Midbrain (tissue), 1 donor: ENCODE data around the gene SULT1A2.
"Not testable (repeated sequence)": the region's sequence is repeated elsewhere in the genome, so short reads cannot be mapped to it uniquely, and the experiment has no call there.

ENCODE experiments used
- DNase-seq: peaks from one replicate; lab custom pipeline; 2025; lab: John Stamatoyannopoulos, UW

Gene SULT1A2

DNA sequence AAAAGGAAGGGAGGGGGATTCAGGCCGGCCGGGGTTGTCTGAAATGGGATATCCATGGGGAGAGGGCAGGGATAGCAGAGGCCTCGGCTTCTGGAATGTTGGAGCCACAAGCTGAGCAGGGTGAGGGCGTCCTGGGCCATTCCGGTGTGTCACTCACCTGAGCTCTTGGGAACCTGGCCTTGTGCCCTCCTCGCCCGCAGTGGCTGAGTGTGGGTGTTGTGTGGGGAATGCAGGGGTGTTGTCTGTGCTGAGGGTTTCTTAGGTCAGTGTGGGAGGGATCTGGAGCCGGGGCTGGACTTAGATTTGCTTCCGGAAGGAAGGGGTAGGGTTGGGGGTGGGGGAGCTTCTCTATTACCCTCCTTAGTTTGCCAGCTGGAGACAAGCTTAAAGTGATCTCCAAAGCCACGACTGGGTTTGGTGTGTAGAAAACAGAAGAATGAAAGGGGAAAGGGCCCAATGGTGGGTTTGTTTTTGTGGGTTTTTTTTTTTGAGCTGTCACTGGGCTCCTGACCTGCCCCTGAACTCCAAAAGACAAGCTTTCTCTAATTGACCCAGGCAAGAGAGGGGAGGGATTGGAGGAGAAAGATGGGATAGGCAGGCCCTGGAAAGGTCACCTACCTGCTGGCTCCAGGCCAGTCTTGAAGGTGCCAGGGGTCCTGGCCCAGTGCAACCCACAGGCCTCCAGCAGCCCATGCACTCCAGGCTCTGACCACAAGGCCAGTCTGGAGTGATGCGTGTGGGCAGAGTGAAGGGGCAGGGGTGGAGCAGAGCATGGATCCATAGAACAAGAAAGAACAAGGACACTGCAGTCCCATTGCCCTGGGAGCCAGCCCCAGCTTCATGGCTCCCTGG lies at the start of gene SULT1A2:
Gene SULT1A2 (minus strand): TSS at position 211 of the 852 bp plus-strand sequence. CDS start 1,120 bp downstream, outside the sequence.
- DNase-seq: no peak

GRCh38 chr16:28639959-28640358 lies 43.1 kb upstream of the SULT1A2 start:
- not testable (repeated sequence) for DNase-seq

DNA sequence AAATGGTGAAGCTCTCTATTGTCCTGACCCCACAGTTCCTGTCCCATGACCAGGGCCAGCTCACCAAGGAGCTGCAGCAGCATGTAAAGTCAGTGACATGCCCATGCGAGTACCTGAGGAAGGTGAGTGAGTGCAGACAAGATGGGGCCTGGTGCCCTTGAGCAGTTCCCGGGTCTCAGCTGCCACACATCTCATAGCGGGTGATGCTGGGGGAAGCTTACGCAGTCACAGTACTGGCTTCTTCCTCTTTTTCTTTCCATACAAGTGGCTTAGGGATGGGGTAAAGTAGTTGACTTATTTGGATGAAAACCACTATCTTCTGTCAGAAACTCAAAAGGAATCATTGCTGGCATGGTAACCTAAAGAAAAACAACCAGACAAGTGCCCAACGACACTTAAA lies 41.5 kb upstream of the SULT1A2 start:
- not testable (repeated sequence) for DNase-seq

DNA sequence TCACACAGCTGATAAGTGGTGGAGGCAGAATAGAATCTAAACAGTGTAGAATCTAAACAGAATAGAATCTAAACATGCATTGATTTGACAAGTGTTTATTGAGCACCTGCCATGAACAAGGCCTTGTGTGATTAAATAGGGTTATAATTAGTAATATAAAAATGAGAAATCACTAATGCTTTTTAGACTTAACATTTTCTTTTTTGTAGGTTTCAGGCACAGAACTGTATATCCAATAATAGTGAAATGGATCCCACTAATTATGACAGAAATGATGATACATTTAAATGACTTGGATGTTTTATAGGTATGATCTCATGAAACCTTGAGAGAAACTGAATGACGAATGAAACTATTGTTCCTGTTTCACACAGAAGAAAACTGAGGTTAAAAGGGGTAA lies 40.9 kb upstream of the SULT1A2 start, which contains the start of gene NPIPB8:
Gene NPIPB8 (plus strand): TSS at position 301 of the 400 bp plus-strand sequence. CDS start 296 bp downstream, outside the sequence.
- not testable (repeated sequence) for DNase-seq

GRCh38 chr16:28636093-28636823 lies 39.4 kb upstream of the SULT1A2 start:
- DNase-seq: not testable (repeated sequence)

DNA sequence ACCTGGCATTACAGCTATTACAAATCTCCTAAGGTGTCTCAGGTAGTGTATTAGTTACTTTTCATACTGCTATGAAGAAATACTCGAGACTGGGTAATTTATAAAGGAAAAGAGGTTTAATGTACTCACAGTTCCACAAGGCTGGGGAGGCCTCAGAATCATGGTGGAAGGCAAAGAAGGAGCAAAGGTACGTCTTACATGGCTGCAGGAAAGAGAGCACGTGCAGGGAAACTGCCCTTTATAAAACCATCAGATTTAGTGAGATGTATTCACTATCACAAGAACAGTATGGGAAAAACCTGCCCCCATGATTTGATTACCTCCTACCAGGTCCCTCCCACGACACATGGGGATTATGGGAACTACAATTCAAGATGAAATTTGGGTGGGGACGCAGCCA lies 34.1 kb upstream of the SULT1A2 start:
- not testable (repeated sequence) for DNase-seq

GRCh38 chr16:28623172-28623711 lies 26.4 kb upstream of the SULT1A2 start:
- DNase-seq: peak; percentile 6

- DNase-seq: not testable (repeated sequence)
Observed at GRCh38 chr16:28622532-28623171, 25.8 kb upstream of the SULT1A2 start.

DNA sequence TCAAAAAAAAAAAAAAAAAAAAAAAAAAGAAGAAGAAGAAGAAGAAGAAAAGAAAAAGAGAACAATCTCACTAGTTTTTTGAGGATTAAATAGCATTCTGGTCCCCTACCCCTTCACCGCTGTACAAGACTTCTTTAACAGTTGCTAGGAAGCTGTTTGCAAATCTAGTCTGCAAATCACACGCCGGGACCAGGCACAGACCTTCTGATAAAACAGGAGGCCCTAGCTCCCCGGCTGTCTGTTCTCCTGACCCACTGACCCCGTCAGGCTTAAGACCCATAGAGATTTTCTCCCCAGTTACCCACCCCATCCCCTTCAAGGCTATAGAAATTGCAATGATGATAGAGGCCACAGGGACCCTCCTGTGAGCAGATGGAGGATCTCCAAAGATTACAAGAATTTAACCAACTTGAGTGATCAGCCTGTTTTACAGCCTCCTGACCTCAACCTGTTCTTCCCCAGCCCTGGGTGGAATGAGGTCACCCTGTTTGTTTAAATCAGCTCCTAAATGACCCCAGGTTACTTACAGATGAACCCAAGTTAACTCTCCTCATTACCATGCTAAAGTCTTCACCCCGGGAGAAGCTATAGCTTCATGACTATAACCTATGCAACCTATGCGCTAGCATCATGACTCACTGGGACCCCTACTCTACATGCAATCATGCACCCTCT lies 24.8 kb upstream of the SULT1A2 start:
- no peak for DNase-seq

DNA sequence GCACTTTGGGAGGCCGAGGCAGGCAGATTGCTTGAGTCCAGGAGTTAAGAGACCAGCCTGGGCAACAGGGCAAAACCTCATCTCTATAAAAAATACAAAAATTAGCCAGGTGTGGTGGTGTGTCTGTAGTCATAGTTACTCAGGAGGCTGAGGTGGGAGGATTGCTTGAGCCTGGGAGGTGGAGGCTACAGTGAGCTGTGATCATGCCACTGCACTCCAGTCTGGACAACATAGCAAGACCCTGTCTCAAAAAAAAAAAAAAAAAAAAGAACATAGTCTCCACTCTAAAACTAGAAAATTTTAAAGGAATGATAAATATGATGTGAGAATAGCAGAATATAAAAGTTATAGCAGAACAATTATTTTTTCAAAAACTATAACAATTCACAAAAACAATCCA lies 23.5 kb upstream of the SULT1A2 start:
- not testable (repeated sequence) for DNase-seq

- no peak for DNase-seq
Observed at GRCh38 chr16:28617874-28618273, 21.0 kb upstream of the SULT1A2 start.

- DNase-seq: no peak
Observed at GRCh38 chr16:28616636-28617035, 19.8 kb upstream of the SULT1A2 start.

- DNase-seq: not testable (repeated sequence)
Observed at GRCh38 chr16:28616224-28616577, 19.4 kb upstream of the SULT1A2 start.

GRCh38 chr16:28615486-28616223 lies 18.8 kb upstream of the SULT1A2 start:
- peak; percentile 33 for DNase-seq

GRCh38 chr16:28614561-28614960 lies 17.7 kb upstream of the SULT1A2 start:
- DNase-seq: not testable (repeated sequence)

- DNase-seq: not testable (repeated sequence)
Observed at GRCh38 chr16:28613912-28614311, 17.1 kb upstream of the SULT1A2 start.

GRCh38 chr16:28612359-28613280 lies 15.8 kb upstream of the SULT1A2 start:
- DNase-seq: not testable (repeated sequence)

GRCh38 chr16:28610595-28611191 lies 13.8 kb upstream of the SULT1A2 start:
- DNase-seq: no peak
